ENCODE results near the gene TMC8. TPM values are rescaled to one million over a fixed set of nuclear protein-coding genes. Genes with fewer than 3 reads are reported as not detected.

Gene TMC8
- total RNA-seq, 1 experiment from 2014 or later = 0.30 TPM

GRCh38 chr17:78123258-78123929 lies 7.2 kb upstream of the TMC8 start:
- no peak for DNase-seq (ENCODE audit: extremely low read depth, low read depth)

GRCh38 chr17:78124081-78124835 lies 6.3 kb upstream of the TMC8 start:
- DNase-seq (ENCODE audit: extremely low read depth, low read depth) = no peak

- DNase-seq (ENCODE audit: extremely low read depth, low read depth) = no peak
Observed at GRCh38 chr17:78124836-78125137, 5.8 kb upstream of the TMC8 start.

- no peak for DNase-seq (ENCODE audit: extremely low read depth, low read depth)
Observed at GRCh38 chr17:78125138-78125913, 5.2 kb upstream of the TMC8 start.

GRCh38 chr17:78125976-78126894 lies 4.3 kb upstream of the TMC8 start:
- no peak for DNase-seq (ENCODE audit: extremely low read depth, low read depth)

GRCh38 chr17:78126895-78127238 lies 3.7 kb upstream of the TMC8 start:
- DNase-seq (ENCODE audit: extremely low read depth, low read depth) = no peak

- no peak for DNase-seq (ENCODE audit: extremely low read depth, low read depth)
Observed at GRCh38 chr17:78127239-78127887, 3.2 kb upstream of the TMC8 start.

- DNase-seq (ENCODE audit: extremely low read depth, low read depth) = no peak
Observed at GRCh38 chr17:78127888-78128550, 2.6 kb upstream of the TMC8 start.

- peak; percentile 22 for DNase-seq (ENCODE audit: extremely low read depth, low read depth)
Observed at GRCh38 chr17:78128551-78129350, 1.8 kb upstream of the TMC8 start, which contains the start of gene TMC6. Gene TMC6, minus strand, starts transcription at chr17:78128755. Its CDS starts 1,923 bp downstream, at chr17:78126832.

- no peak for DNase-seq (ENCODE audit: extremely low read depth, low read depth)
Observed at GRCh38 chr17:78129351-78130089, 1.1 kb upstream of the TMC8 start.

- no peak for DNase-seq (ENCODE audit: extremely low read depth, low read depth)
Observed at GRCh38 chr17:78130090-78130436, 508 bp upstream of the TMC8 start.

GRCh38 chr17:78131172-78132083 lies 857 bp downstream of the TMC8 start:
- no peak for DNase-seq (ENCODE audit: extremely low read depth, low read depth)

GRCh38 chr17:78132084-78132676 lies 1.6 kb downstream of the TMC8 start:
- DNase-seq (ENCODE audit: extremely low read depth, low read depth) = no peak

- no peak for DNase-seq (ENCODE audit: extremely low read depth, low read depth)
Observed at GRCh38 chr17:78132767-78133178, 2.2 kb downstream of the TMC8 start.

- no peak for DNase-seq (ENCODE audit: extremely low read depth, low read depth)
Observed at GRCh38 chr17:78133179-78133951, 2.8 kb downstream of the TMC8 start.

Measured in NCI-H460 (cell line).